Common myeloid progenitor, CD34-positive (primary cell): Measurements from ENCODE around the gene MYOZ2.
A peak's percentile ranks its signal among the peaks of the same experiment; 100 is the strongest.

ENCODE experiments used
- CTCF ChIA-PET: fragments of 350-600 bp; sonication (Branson Sonifier 250); formaldehyde crosslinking; loops from one replicate; lab custom pipeline; 2021; ENCODE audit warnings: antibody characterized with exemption; lab: Charles Lee
- POLR2A ChIA-PET: fragments of 350-600 bp; sonication (Branson Sonifier 250); formaldehyde crosslinking; loops from one replicate; lab custom pipeline; 2021; ENCODE audit warnings: antibody characterized with exemption; lab: Charles Lee
- DNase-seq, 3 donors: peaks; one replicate each; pipeline versions ENCODE4 v3.0.0 to v3.0.0-alpha.2; 2013
- H3K27ac ChIP-seq, 2 experiments: 1 replicate in 1 of 2; 2 replicates in 1 of 2; pipeline ENCODE4 v1.7.0; 2013; ENCODE audit warnings: inconsistent platforms in 2 of 2, low read length in 2 of 2, mild to moderate bottlenecking in 2 of 2, low read depth in 1 of 2, moderate library complexity in 1 of 2; ENCODE audit not compliant: severe bottlenecking in 2 of 2, insufficient read depth in 1 of 2, poor library complexity in 1 of 2
- H3K27me3 ChIP-seq, 5 experiments: replicated peaks in 2 of 5; 1 replicate in 3 of 5; 2 replicates in 2 of 5; pipeline versions ENCODE4 v1.6.1 to v1.7.0; 2013; ENCODE audit warnings: low read length in 4 of 5, mild to moderate bottlenecking in 2 of 5, moderate library complexity in 2 of 5, inconsistent platforms in 1 of 5; ENCODE audit not compliant: insufficient read depth in 5 of 5, control insufficient read depth in 4 of 5
- H3K36me3 ChIP-seq, 4 experiments: 1 replicate in 2 of 4; 2 replicates in 2 of 4; pipeline versions ENCODE4 v1.6.1 to v1.7.0; 2013; ENCODE audit warnings: low read length in 3 of 4, control low read depth in 1 of 4, mild to moderate bottlenecking in 1 of 4; ENCODE audit not compliant: control insufficient read depth in 4 of 4, insufficient read depth in 4 of 4
- H3K4me1 ChIP-seq, 4 experiments: 1 replicate in 3 of 4; 2 replicates in 1 of 4; pipeline versions ENCODE4 v1.6.1 to v1.7.1; 2013; ENCODE audit warnings: low read length in 3 of 4, mild to moderate bottlenecking in 3 of 4, control low read depth in 1 of 4, inconsistent platforms in 1 of 4, moderate library complexity in 1 of 4; ENCODE audit not compliant: control insufficient read depth in 4 of 4, insufficient read depth in 4 of 4; ENCODE audit errors: control extremely low read depth in 1 of 4
- H3K4me3 ChIP-seq, 7 experiments: 1 replicate in 4 of 7; 2 replicates in 3 of 7; pipeline versions ENCODE4 v1.5.1 to v1.7.0; 2013; ENCODE audit warnings: mild to moderate bottlenecking in 7 of 7, low read length in 6 of 7, moderate library complexity in 6 of 7, inconsistent platforms in 2 of 7, low read depth in 2 of 7, control low read depth in 1 of 7; ENCODE audit not compliant: insufficient read depth in 4 of 7, control insufficient read depth in 1 of 7; ENCODE audit errors: extremely low read depth in 1 of 7
- H3K9me3 ChIP-seq, 5 experiments: 1 replicate in 4 of 5; 2 replicates in 1 of 5; pipeline versions ENCODE4 v1.6.1 to v1.7.1; 2013; ENCODE audit warnings: low read length in 4 of 5, mild to moderate bottlenecking in 2 of 5, inconsistent platforms in 1 of 5, low read depth in 1 of 5, moderate library complexity in 1 of 5; ENCODE audit not compliant: control insufficient read depth in 4 of 5, insufficient read depth in 2 of 5; ENCODE audit errors: control extremely low read depth in 1 of 5
- WGBS: methylation state at CpG from one replicate; pipeline ENCODE4 v1.1.5; 2013; ENCODE audit not compliant: insufficient coverage; 5-methylcytosine and 5-hydroxymethylcytosine counted together

The MYOZ2 gene

DNA sequence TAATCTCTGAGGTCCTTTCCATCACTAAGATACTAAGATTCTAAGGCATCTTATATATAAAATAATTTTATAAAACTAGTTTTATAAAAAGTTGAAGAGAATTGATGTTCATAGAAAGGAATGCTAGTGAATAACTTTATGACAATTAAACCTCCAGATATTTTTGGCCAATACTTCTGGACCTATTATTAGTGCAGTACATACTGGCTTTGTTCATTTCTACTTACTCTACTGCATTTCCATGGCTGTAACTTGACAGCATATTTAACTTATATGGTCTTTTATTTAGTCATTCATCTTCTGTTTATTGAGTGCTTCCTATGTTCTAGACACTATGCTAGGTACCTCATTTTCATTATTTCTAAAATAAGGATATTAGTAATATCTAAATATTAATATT, 70.1 kb downstream of the MYOZ2 start:
- Histone ChIP-seq H3K4me3 (no peak overlapping the region), H3K9me3 (no peaks in the 10 kb centered on the region), H3K36me3 (no peaks in the 10 kb centered on the region), H3K4me1 (peaks cover 0 to 10% (median 0%) of the 10 kb centered on the region in 4 experiments), H3K27me3 (no peaks in the 10 kb centered on the region), H3K27ac (no peak overlapping the region)
- DNase-seq, result no peak
- CTCF ChIA-PET, result no interaction called here
- POLR2A ChIA-PET, result interaction anchor here (0.6 kb wide), 1 partner anchor 94 kb away, joined by 3 read pairs; no protein-coding TSS in a partner anchor

DNA sequence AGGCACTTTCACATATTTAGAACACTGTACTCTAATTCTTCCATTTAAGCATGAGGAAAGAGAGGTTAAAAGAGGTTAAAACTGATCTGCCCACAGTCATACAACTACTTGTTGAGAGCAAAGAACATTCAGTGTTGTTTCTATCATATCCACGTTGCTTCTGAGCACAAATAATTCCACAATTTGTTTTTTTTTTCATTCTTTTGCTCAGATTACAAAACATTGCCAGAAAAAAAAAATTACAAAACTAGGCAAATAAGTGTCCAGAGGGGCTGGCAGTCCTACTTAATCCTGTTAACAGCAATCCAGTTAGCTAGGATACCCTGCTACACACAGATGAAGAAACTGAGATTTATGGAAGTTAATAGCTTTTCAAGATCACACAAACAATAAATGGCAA, 70.5 kb downstream of the MYOZ2 start:
- ChIA-PET CTCF (no interaction called here), POLR2A (interaction anchor here (0.6 kb wide), 1 partner anchor 94 kb away, joined by 3 read pairs; no protein-coding TSS in a partner anchor)
- H3K27me3 ChIP-seq, result no peaks in the 10 kb centered on the region
- H3K4me3 ChIP-seq, result no peak overlapping the region
- no peak overlapping the region for H3K27ac ChIP-seq
- 100% methylated on average over 1 of the region's 1 CpG for WGBS
- H3K36me3 ChIP-seq, result no peaks in the 10 kb centered on the region
- peaks cover 0 to 10% (median 0%) of the 10 kb centered on the region in 4 experiments for H3K4me1 ChIP-seq
- DNase-seq, result no peak
- H3K9me3 ChIP-seq, result no peaks in the 10 kb centered on the region

DNA sequence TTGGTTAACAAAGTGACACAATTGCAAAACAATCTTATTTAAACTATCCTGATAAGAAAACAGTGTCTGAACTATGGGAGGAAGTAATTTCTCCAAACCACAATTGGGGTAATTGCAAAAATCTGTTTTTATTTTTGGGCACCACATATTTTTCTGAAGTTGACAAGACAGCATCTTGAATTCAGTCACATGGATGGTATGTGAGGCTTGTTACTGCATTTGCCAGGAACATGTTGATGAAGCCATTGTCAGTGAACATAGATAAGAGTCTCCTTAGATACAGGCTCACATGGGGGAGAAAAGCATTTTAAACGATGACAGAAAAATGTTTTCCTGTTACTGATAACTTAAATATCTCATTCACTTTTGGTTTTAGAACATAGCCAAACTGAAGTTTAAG, 71.4 kb downstream of the MYOZ2 start:
- WGBS, result no CpG with 5 or more reads among the region's 1 CpG
- Histone ChIP-seq H3K4me1 (peaks cover 0 to 10% (median 2%) of the 10 kb centered on the region in 4 experiments), H3K9me3 (no peaks in the 10 kb centered on the region), H3K27ac (no peak overlapping the region), H3K27me3 (no peaks in the 10 kb centered on the region), H3K4me3 (no peak overlapping the region), H3K36me3 (no peaks in the 10 kb centered on the region)
- DNase-seq, result peak in 2 of 3 donors; percentile 8 to 10
- CTCF ChIA-PET, result interaction anchor here (1.9 kb wide), 1 partner anchor 119 kb away, joined by 4 read pairs; no protein-coding TSS in a partner anchor
- POLR2A ChIA-PET, result no interaction called here

DNA sequence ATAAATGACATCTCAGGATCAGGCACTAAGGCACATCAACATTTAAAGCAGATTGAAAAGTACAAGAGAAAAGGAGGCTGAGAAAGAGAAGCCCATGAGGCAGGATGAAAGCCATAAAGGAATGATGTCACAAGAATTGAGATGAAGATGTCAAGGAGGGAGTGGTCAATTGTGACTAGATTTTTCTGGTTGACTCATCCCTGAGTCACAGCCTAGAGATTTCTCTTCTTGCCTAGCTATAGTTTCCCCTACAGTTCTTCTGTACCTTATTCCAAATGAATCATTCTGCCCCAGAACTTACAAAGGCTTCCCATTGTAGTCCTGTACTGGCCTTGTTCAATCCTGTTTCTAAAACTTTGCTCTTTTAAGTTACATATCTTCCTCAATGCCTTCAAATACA, 73.4 kb downstream of the MYOZ2 start:
- Histone ChIP-seq H3K36me3 (no peaks in the 10 kb centered on the region), H3K27me3 (no peaks in the 10 kb centered on the region), H3K4me1 (peaks cover 0 to 18% (median 10%) of the 10 kb centered on the region in 4 experiments), H3K9me3 (no peaks in the 10 kb centered on the region), H3K4me3 (no peak overlapping the region), H3K27ac (no peak overlapping the region)
- ChIA-PET CTCF (interaction anchor here (1.1 to 1.3 kb wide), 2 partner anchors 166 to 171 kb away, joined by 3 read pairs; no protein-coding TSS in a partner anchor), POLR2A (no interaction called here)
- DNase-seq, result peak in 2 of 3 donors; percentile 22 to 28

DNA sequence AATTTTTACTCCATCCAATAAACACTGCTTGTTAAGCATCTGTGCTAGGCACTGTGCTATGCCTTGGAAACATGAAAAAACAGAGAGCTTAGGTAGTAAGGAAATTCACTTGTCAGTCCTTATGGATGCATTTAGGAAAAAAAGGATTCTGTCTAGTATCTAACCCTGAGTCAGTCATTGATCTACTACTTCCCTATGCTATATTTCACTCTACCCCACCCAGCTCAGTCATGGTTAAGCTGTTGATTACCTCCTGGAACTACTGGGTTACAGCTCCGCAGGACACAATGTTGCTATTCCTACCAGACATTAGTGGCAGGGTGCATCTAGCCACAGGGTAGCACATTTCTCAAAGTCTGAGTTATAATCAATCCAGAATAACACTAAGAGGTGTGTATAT, 74.0 kb downstream of the MYOZ2 start:
- Histone ChIP-seq H3K36me3 (no peaks in the 10 kb centered on the region), H3K4me3 (no peak overlapping the region), H3K4me1 (peaks cover 0 to 19% (median 13%) of the 10 kb centered on the region in 4 experiments), H3K27ac (no peak overlapping the region), H3K9me3 (no peaks in the 10 kb centered on the region), H3K27me3 (no peaks in the 10 kb centered on the region)
- no peak for DNase-seq
- ChIA-PET CTCF (interaction anchor here (1.3 kb wide), 1 partner anchor 167 kb away, joined by 3 read pairs; no protein-coding TSS in a partner anchor), POLR2A (no interaction called here)
- 100% methylated on average over 1 of the region's 1 CpG for WGBS

- Histone ChIP-seq H3K27me3 (no peaks in the 10 kb centered on the region), H3K36me3 (no peaks in the 10 kb centered on the region), H3K9me3 (no peaks in the 10 kb centered on the region), H3K4me1 (peaks cover 0 to 25% (median 11%) of the 10 kb centered on the region in 4 experiments), H3K4me3 (no peak overlapping the region), H3K27ac (no peak overlapping the region)
- POLR2A ChIA-PET, result no interaction called here
- WGBS, result 98% methylated on average over 4 of the region's 4 CpGs
- DNase-seq, result no peak
- CTCF ChIA-PET, result no interaction called here
These were observed 75.1 kb downstream of the MYOZ2 start for GRCh38 chr4:119210775-119211174.

DNA sequence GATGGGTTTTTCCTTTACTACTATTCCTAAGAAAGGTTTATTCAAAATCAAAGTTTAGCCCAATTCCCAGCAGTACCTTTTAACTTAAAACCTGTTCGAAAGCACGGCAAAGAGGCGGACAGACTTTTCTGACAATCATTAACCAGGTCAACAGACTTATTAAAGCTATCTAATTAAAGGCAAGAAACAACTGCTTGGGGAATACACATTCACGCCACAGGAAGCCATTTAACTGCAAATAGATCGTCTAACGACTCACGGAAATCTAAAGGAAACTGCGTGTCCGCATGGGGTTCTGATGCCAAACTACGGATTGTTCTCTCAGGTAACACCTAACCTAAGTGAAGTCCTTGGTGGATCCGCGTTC, 76.2 kb downstream of the MYOZ2 start:
- peak overlapping the region; percentile 80 to 97 (median 92) for H3K4me3 ChIP-seq
- H3K27me3 ChIP-seq, result no peaks in the 10 kb centered on the region
- H3K9me3 ChIP-seq, result no peaks in the 10 kb centered on the region
- CTCF ChIA-PET, result interaction anchor here (1.3 to 2.5 kb wide), 4 partner anchors 21 to 170 kb away, joined by 3 to 23 read pairs (median 4); no protein-coding TSS in a partner anchor
- H3K27ac ChIP-seq, result peak overlapping the region; percentile 82 to 87
- WGBS, result 4% methylated on average over 12 of the region's 12 CpGs
- DNase-seq, result no peak
- no peaks in the 10 kb centered on the region for H3K36me3 ChIP-seq
- H3K4me1 ChIP-seq, result peaks cover 0 to 25% (median 10%) of the 10 kb centered on the region in 4 experiments
- POLR2A ChIA-PET, result no interaction called here
